GM12801 (cell line): ENCODE data around the gene ATP5MC3.

Experiments
- CTCF ChIP-seq: IDR thresholded peaks from one replicate; pipeline ENCODE4 v1.5.1; 2011; ENCODE audit warnings: control low read depth; ENCODE audit not compliant: insufficient read length; ENCODE audit errors: extremely low read depth

The ATP5MC3 gene

GRCh38 chr2:175167792-175168563 is 13.5 kb downstream of the ATP5MC3 start, which contains the start of gene ATF2:
Gene ATF2, minus strand, starts transcription at chr2:175168203. Its CDS starts 31,760 bp downstream, at chr2:175136443.
- TF ChIP-seq CTCF = no peak

DNA sequence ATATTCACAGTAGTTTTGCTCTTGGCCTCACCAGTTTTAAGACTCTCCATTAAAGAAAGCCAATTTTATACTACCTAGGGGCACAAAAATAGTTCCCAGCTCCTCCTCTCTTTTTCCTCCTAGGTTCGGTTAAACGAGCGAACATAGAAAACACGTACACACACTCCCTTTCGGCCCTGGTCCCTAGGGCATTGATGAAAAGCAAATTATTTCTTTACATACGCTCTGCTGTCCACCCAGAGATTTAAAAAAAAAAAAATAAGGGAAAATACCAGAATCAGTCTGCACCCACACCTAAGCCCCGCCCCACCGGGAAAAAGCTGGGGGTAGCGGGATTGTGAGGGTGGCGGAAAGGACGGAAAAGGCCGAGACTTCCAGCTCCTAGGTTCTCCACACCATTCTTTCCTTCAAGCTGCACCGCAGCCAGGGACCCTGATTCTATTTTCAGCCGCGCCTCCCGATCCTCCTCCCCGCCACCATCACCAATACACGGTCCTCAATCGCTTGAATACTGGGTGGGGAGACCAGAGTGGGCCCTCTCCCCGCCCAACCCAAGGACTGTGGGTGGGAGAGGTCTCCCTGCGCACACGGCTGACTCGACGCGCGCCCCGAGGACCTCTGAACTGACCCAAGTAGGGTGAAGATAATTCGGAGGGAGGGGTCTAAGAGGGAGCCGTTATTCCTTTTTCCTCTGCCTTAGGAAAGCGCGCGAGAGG is 14.3 kb downstream of the ATP5MC3 start:
- no peak for TF ChIP-seq CTCF

- TF ChIP-seq CTCF = no peak
Observed at GRCh38 chr2:175166216-175166824, 15.2 kb downstream of the ATP5MC3 start.

- no peak for TF ChIP-seq CTCF
Observed at GRCh38 chr2:175164235-175164634, 17.3 kb downstream of the ATP5MC3 start.

DNA sequence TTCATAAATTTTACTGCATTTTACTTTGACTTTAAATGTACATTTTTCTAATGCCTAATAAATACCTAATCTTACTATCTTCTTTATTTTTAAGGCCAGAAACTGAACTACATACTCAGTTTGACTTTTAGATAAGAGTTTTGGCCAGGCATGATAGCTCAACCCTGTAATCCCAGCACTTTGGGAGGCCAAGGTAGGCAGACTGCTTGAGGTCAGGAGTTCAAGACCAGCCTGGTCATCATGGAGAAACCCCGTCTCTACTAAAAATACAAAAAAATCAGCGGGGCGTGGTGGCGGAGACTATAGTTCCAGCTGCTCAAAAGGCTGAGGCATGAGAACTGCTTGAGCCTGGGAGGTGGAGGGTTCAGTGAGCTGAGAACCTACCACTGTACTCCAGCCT is 22.6 kb downstream of the ATP5MC3 start:
- TF ChIP-seq CTCF = no peak

GRCh38 chr2:175156534-175156933 is 25.0 kb downstream of the ATP5MC3 start:
- TF ChIP-seq CTCF = no peak

DNA sequence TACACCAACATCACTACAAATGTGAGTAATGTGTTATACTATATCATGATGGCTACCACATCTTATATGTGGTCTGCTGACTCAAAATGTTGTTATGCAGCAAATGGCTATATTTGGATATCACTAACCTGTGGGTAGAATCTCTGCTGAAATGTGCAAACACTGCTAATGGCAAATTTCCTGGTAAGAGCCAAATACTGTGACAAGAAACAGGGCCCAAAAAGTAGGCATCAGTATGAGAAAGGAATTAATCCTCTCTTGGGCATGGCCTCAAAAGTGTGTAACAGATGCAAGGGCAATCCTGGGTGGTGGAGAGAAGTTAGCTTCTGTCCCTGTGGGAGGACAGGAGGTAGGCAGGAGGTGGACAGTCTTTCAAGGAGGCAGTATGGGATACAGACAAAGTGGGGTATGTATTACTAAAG is 26.8 kb downstream of the ATP5MC3 start:
- TF ChIP-seq CTCF = no peak
